BLaER1 treated with 17β-estradiol and CSF1 and Interleukin-3, amounts not matched to agents 10 nM and 100 nM (cell line): ENCODE measurements around the gene CPTP.

Experiments
- H3K27ac ChIP-seq, 11 experiments: shearing (Covaris generic); formaldehyde crosslinking; 2 replicates each; pipeline ENCODE4 v1.8.1; 2022
- H3K27me3 ChIP-seq, 11 experiments: shearing (Covaris generic); formaldehyde crosslinking; 2 replicates each; pipeline ENCODE4 v1.8.1; 2022
- H3K36me3 ChIP-seq, 11 experiments: shearing (Covaris generic); formaldehyde crosslinking; 2 replicates each; pipeline ENCODE4 v1.8.1; 2022
- H3K4me1 ChIP-seq, 10 experiments: shearing (Covaris generic); formaldehyde crosslinking; 2 replicates each; pipeline ENCODE4 v1.8.1; 2022
- H3K4me2 ChIP-seq, 11 experiments: shearing (Covaris generic); formaldehyde crosslinking; 2 replicates each; pipeline ENCODE4 v1.8.1; 2022
- H3K4me3 ChIP-seq, 10 experiments: shearing (Covaris generic); formaldehyde crosslinking; 2 replicates each; pipeline ENCODE4 v1.8.1; 2022
- H3K9ac ChIP-seq, 11 experiments: shearing (Covaris generic); formaldehyde crosslinking; 2 replicates each; pipeline ENCODE4 v1.8.1; 2022
- H3K9me3 ChIP-seq, 11 experiments: shearing (Covaris generic); formaldehyde crosslinking; replicated peaks in 1 of 11; 2 replicates each; pipeline ENCODE4 v1.8.1; 2022
- H4K20me1 ChIP-seq, 11 experiments: shearing (Covaris generic); formaldehyde crosslinking; 2 replicates each; pipeline ENCODE4 v1.8.1; 2022
- Cebpa-rat ChIP-seq, 11 experiments: shearing (Covaris generic); IDR thresholded peaks; 2 replicates each; pipeline ENCODE4 v1.8.1; 2022

Gene CPTP

DNA sequence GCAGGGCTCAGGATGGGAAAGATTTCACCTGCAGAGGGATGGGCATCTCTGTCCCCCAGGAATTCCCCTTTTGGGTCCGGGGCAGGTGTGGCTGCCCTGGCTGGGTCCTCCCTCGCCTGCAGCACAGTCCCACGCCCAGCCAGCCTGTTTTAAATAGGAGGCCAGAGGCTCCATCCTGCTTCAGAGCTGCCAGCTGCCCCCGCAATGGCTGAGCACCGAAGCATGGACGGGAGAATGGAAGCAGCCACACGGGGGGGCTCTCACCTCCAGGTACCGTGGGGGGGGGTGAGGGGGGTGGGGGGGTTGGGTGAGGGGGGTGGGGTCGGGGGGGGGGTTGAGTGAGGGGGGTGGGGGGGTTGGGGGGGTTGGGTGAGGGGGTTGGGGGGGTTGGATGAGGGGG, 40.8 kb upstream of the CPTP start:
- H3K27ac ChIP-seq = no peak overlapping the region

DNA sequence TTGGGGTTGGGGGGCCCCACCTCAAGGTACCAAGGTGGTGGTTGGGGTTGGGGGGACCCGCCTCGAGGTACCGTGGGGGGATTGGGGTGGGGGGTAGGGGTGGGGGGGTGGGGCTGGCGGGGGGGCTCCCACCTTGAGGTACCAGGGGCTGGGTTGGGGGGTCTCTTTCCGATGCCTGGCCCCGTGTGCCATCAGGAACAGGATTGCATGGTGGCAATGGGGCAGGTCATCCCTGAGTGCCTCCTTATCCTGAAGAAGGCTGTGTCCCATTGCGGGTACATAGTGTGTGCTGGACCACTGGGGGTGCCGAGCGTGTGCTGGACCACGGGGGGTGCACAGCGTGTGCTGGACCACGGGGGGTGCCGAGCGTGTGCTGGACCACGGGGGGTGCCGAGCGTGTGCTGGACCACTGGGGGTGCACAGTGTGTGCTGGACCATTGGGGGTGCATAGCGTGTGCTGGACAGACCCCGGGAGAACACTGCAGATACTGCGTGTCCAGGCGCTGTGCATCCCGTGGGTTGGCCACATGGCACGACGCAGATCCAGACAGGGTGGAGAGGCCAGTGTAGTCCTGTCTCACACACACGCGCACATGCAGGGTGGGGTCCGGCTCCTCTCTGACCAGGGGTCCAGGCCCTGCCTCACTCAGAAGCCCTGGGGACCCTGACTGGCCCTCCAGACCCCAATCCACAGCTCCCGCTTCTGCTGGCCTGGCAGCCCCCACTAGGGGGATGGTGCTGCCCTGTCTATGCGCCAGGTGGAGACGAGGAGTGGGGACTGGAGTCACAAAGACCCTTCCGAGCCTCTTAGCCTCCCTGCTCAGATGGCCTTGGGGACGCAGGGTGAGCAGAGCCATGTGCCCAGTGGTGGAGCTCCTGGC, 40.1 kb upstream of the CPTP start:
- Histone ChIP-seq H3K4me3 (no peak overlapping the region), H3K27ac (no peak overlapping the region), H3K4me1 (peaks cover 0 to 15% (median 2%) of the 10 kb centered on the region in 10 experiments; a peak in 5 of 20 replicates), H3K36me3 (no peaks in the 10 kb centered on the region), H4K20me1 (peaks cover 0 to 39% (median 0%) of the 10 kb centered on the region in 11 experiments; a peak in 2 of 22 replicates), H3K4me2 (no peak overlapping the region), H3K9ac (no peak overlapping the region), H3K9me3 (no peaks in the 10 kb centered on the region), H3K27me3 (no peaks in the 10 kb centered on the region)
- no peak for TF ChIP-seq Cebpa-rat (IDR thresholded peaks at IDR 0.05)

More for the DNA sequence above, 40.8 kb upstream of the CPTP start:
- no peaks in the 10 kb centered on the region for H3K9me3 ChIP-seq
- peaks cover 0 to 15% (median 2%) of the 10 kb centered on the region in 10 experiments; a peak in 5 of 20 replicates for H3K4me1 ChIP-seq
- H3K4me2 ChIP-seq = peak overlapping the region in 1 of 11 experiments; percentile 15; a peak in 2 of 22 replicates
- H4K20me1 ChIP-seq = peaks cover 0 to 39% (median 0%) of the 10 kb centered on the region in 11 experiments; a peak in 2 of 22 replicates
- H3K36me3 ChIP-seq = no peaks in the 10 kb centered on the region
- no peak overlapping the region for H3K9ac ChIP-seq
- no peaks in the 10 kb centered on the region for H3K27me3 ChIP-seq
- no peak overlapping the region for H3K4me3 ChIP-seq
- no peak for TF ChIP-seq Cebpa-rat (IDR thresholded peaks at IDR 0.05)

DNA sequence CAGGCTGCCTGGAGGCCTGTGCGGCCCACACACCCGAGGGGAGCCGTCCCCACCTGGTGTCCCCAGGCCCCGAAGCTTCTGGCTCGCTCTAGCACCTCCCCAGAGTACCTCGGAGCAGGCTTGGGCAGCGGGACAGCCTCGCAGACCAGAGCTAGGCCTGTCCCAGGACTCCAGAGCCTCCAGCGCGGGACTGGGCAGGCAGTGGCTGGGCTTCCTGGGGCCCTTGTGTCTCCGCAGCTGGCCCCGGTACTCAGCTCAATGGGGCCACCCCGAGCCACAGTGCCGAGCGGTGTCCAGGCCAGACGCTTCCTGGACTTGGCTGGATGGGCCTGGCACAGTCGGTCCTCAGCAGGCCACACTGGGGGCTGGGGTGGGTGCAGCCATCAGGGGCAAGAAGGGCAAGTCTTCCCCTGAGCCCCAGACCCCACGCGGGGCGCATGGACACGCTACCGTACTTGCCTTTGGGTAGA, 39.5 kb upstream of the CPTP start:
- no peak overlapping the region for H3K9ac ChIP-seq
- no peaks in the 10 kb centered on the region for H3K27me3 ChIP-seq
- TF ChIP-seq Cebpa-rat (IDR thresholded peaks at IDR 0.05) = no peak
- H3K36me3 ChIP-seq = no peaks in the 10 kb centered on the region
- H3K9me3 ChIP-seq = no peaks in the 10 kb centered on the region
- H3K27ac ChIP-seq = no peak overlapping the region
- H3K4me1 ChIP-seq = peaks cover 0 to 15% (median 2%) of the 10 kb centered on the region in 10 experiments; a peak in 5 of 20 replicates
- no peak overlapping the region for H3K4me3 ChIP-seq
- no peak overlapping the region for H3K4me2 ChIP-seq
- peaks cover 0 to 39% (median 0%) of the 10 kb centered on the region in 11 experiments; a peak in 2 of 22 replicates for H4K20me1 ChIP-seq

DNA sequence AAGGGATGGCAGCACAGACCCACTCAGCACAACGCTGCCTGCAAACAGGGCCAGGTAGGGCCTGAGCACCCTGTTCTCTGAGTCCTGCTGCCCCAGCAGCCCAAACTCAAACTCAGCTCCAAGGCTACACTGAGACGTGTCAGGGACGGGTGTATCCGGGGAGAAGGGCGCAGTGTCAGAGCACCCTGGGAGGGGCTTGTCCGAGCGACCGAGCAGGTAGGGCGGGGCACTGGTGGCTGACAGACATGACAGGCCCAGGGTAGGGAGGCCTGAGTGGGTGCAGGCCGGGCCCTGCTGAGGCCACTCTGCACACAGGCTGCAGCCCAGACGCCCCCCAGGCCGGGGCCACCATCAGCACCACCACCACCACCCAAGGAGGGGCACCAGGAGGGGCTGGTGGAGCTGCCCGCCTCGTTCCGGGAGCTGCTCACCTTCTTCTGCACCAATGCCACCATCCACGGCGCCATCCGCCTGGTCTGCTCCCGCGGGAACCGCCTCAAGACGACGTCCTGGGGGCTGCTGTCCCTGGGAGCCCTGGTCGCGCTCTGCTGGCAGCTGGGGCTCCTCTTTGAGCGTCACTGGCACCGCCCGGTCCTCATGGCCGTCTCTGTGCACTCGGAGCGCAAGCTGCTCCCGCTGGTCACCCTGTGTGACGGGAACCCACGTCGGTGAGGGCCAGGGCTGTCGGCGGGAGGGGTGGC, 38.8 kb upstream of the CPTP start:
- Histone ChIP-seq H3K27ac (no peak overlapping the region), H3K4me2 (peak overlapping the region in 2 of 11 experiments; percentile 4 to 15; a peak in 1 of 22 replicates), H3K27me3 (no peaks in the 10 kb centered on the region)

DNA sequence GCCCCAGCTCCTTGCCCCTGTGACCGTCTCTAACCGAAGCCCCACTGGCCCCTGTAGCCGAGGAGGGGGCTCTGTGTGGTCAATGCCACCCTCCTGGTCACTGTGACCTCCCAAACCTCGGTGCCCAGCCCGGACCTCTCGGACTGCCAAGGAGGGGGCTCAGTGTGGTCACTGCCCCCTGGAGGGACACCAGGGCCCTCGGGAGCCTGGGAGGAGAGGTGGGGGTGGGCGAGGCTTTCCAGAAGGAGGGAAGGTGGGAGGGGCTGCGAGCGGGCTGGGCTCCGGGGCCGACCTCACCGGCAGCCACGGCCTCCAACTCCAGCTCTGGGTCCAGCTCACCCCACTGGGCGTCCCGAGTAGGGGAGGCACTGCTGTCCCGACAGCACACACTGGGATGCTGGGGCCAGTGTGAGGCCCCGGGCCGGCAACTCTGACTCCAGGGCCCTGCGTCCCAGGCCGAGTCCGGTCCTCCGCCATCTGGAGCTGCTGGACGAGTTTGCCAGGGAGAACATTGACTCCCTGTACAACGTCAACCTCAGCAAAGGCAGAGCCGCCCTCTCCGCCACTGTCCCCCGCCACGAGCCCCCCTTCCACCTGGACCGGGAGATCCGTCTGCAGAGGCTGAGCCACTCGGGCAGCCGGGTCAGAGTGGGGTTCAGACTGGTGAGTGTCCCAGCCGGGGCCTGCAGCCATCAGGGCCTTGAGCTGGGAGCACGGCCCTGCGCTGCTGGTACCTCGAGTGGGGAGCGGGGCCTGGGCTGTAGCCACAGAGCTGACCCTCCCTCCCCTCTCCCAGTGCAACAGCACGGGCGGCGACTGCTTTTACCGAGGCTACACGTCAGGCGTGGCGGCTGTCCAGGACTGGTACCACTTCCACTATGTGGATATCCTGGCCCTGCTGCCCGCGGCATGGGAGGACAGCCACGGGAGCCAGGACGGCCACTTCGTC, 38.0 kb upstream of the CPTP start:
- TF ChIP-seq Cebpa-rat (IDR thresholded peaks at IDR 0.05) = no peak
- no peaks in the 10 kb centered on the region for H3K36me3 ChIP-seq
- peaks cover 0 to 26% (median 11%) of the 10 kb centered on the region in 10 experiments; a peak in 13 of 20 replicates for H3K4me1 ChIP-seq
- H3K9ac ChIP-seq = no peak overlapping the region
- 0 out of 22 replicates have a peak overlapping the region, but pooled peaks of 1 of the 11 experiments have one; percentile 4 for H3K4me2 ChIP-seq
- H4K20me1 ChIP-seq = peaks cover 0 to 45% (median 7%) of the 10 kb centered on the region in 11 experiments; a peak in 13 of 22 replicates
- no peak overlapping the region for H3K27ac ChIP-seq
- no peaks in the 10 kb centered on the region for H3K27me3 ChIP-seq
- no peaks in the 10 kb centered on the region for H3K9me3 ChIP-seq
- H3K4me3 ChIP-seq = no peak overlapping the region

More for the DNA sequence above, 38.8 kb upstream of the CPTP start:
- Histone ChIP-seq H3K4me3 (no peak overlapping the region), H4K20me1 (peaks cover 0 to 42% (median 0%) of the 10 kb centered on the region in 11 experiments; a peak in 3 of 22 replicates), H3K36me3 (no peaks in the 10 kb centered on the region), H3K9ac (no peak overlapping the region), H3K9me3 (no peaks in the 10 kb centered on the region), H3K4me1 (peaks cover 0 to 17% (median 4%) of the 10 kb centered on the region in 10 experiments; a peak in 7 of 20 replicates)
- no peak for TF ChIP-seq Cebpa-rat (IDR thresholded peaks at IDR 0.05)

DNA sequence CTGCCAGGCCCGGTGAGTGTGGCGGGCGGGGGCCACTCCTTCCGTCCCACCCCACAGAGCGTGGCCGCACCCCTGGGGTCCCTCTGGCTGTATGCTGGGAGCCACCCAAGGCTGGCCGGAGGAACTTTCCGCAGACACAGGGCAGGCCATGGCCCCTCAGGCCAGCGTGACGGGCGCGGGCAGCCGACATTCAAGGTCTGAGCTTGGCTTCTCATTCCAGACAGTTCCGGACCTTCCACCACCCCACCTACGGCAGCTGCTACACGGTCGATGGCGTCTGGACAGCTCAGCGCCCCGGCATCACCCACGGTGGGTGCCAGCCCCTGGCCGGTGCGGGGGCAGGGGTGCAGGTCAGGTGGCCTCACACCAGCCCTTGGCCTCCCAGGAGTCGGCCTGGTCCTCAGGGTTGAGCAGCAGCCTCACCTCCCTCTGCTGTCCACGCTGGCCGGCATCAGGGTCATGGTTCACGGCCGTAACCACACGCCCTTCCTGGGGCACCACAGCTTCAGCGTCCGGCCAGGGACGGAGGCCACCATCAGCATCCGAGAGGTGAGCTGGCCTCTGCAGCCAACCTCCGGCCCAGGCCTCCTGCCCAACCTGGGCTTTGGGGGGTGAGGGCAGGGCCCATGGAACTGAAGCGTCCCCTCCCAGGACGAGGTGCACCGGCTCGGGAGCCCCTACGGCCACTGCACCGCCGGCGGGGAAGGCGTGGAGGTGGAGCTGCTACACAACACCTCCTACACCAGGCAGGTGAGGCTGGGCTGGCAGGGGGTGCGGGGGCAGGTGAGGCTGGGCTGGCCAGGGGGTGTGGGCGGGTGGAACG, 37.1 kb upstream of the CPTP start:
- TF ChIP-seq Cebpa-rat (IDR thresholded peaks at IDR 0.05) = no peak
- H3K4me1 ChIP-seq = peaks cover 0 to 34% (median 13%) of the 10 kb centered on the region in 10 experiments; a peak in 13 of 20 replicates

DNA sequence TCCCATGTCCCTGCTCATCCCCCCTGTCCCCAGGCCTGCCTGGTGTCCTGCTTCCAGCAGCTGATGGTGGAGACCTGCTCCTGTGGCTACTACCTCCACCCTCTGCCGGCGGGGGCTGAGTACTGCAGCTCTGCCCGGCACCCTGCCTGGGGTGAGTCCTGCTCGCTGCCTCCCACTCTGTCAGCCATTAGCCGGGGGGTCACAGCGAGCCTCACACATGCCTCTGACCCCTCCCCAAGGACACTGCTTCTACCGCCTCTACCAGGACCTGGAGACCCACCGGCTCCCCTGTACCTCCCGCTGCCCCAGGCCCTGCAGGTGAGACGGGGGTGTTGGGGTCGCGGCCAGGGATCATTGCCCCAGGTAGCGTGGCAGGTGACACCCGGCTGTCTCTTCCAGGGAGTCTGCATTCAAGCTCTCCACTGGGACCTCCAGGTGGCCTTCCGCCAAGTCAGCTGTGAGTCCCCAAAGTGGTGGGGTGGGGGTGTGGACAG, 34.3 kb upstream of the CPTP start:
- Histone ChIP-seq H4K20me1 (peaks cover 0 to 65% (median 21%) of the 10 kb centered on the region in 11 experiments; a peak in 17 of 22 replicates), H3K27ac (no peak overlapping the region), H3K27me3 (no peaks in the 10 kb centered on the region), H3K4me3 (no peak overlapping the region), H3K4me2 (no peak overlapping the region), H3K9me3 (no peaks in the 10 kb centered on the region), H3K4me1 (peaks cover 0 to 28% (median 12%) of the 10 kb centered on the region in 10 experiments; a peak in 13 of 20 replicates), H3K36me3 (peaks cover 0 to 20% (median 7%) of the 10 kb centered on the region in 11 experiments; a peak in 9 of 22 replicates), H3K9ac (no peak overlapping the region)
- no peak for TF ChIP-seq Cebpa-rat (IDR thresholded peaks at IDR 0.05)

More for the DNA sequence above, 37.1 kb upstream of the CPTP start:
- Histone ChIP-seq H3K9me3 (no peaks in the 10 kb centered on the region), H4K20me1 (peaks cover 0 to 54% (median 15%) of the 10 kb centered on the region in 11 experiments; a peak in 17 of 22 replicates), H3K36me3 (no peaks in the 10 kb centered on the region), H3K9ac (no peak overlapping the region), H3K4me3 (no peak overlapping the region), H3K27me3 (no peaks in the 10 kb centered on the region), H3K27ac (no peak overlapping the region), H3K4me2 (no peak overlapping the region)
